HUDEP-2 (cell line): Measurements from ENCODE around the gene PIH1D1.

Experiments
- DNase-seq, 76 experiments: peaks; one replicate each; lab custom pipeline; 2025; ENCODE audit not compliant: unreplicated experiment in 76 of 76; lab: John Stamatoyannopoulos, UW

Gene PIH1D1

GRCh38 chr19:49438261-49438660 lies 13.4 kb downstream of the PIH1D1 start:
- no peak for DNase-seq

GRCh38 chr19:49437231-49437630 lies 14.4 kb downstream of the PIH1D1 start:
- no peak for DNase-seq

GRCh38 chr19:49436381-49437017 lies 15.1 kb downstream of the PIH1D1 start:
- DNase-seq: peak in 43 of 76 experiments; percentile 13 to 64 (median 45)

GRCh38 chr19:49435670-49436069 lies 15.9 kb downstream of the PIH1D1 start:
- no peak for DNase-seq

GRCh38 chr19:49434907-49435583 lies 16.6 kb downstream of the PIH1D1 start:
- peak in 2 of 76 experiments; percentile 12 to 14 for DNase-seq

GRCh38 chr19:49433240-49433901 lies 18.2 kb downstream of the PIH1D1 start:
- no peak for DNase-seq

- no peak for DNase-seq
Measured at GRCh38 chr19:49432141-49433073, 19.2 kb downstream of the PIH1D1 start.

GRCh38 chr19:49431330-49431749 lies 20.3 kb downstream of the PIH1D1 start:
- DNase-seq: peak in 15 of 76 experiments; percentile 8 to 49 (median 20)

GRCh38 chr19:49430678-49431329 lies 20.8 kb downstream of the PIH1D1 start:
- peak in 15 of 76 experiments; percentile 11 to 60 (median 28) for DNase-seq

- DNase-seq: no peak
Measured at GRCh38 chr19:49430172-49430677, 21.4 kb downstream of the PIH1D1 start.

- DNase-seq: no peak
Measured at GRCh38 chr19:49428547-49429451, 22.8 kb downstream of the PIH1D1 start.

GRCh38 chr19:49427855-49428546 lies 23.6 kb downstream of the PIH1D1 start:
- peak in 3 of 76 experiments; percentile 12 to 23 (median 21) for DNase-seq

- DNase-seq: no peak
Measured at GRCh38 chr19:49427339-49427738, 24.3 kb downstream of the PIH1D1 start.

GRCh38 chr19:49425922-49426592 lies 25.6 kb downstream of the PIH1D1 start:
- DNase-seq: peak in 6 of 76 experiments; percentile 10 to 39 (median 20)

GRCh38 chr19:49425178-49425577 lies 26.4 kb downstream of the PIH1D1 start, which contains the start of gene GFY:
Gene GFY (plus strand): TSS chr19:49425388. CDS start chr19:49426431, 1,043 bp downstream.
- no peak for DNase-seq

- DNase-seq: no peak
Measured at GRCh38 chr19:49423985-49424303, 27.7 kb downstream of the PIH1D1 start.

GRCh38 chr19:49423071-49423984 lies 28.3 kb downstream of the PIH1D1 start, which contains the start of gene PTH2:
Gene PTH2 (minus strand): TSS chr19:49423441. CDS start chr19:49423339, 102 bp downstream.
- DNase-seq: no peak
